ENCODE measurements around the gene GPRC5C. TPM values are rescaled to one million over a fixed set of nuclear protein-coding genes. Genes with fewer than 3 reads are reported as not detected.

GPRC5C gene
- total and polyA plus RNA-seq, 9 of the 15 experiments (the other 6 are each of a cell fraction or from before 2014, with no cell fraction given): 0.28 to 9.0 (median 4.1) TPM

DNA sequence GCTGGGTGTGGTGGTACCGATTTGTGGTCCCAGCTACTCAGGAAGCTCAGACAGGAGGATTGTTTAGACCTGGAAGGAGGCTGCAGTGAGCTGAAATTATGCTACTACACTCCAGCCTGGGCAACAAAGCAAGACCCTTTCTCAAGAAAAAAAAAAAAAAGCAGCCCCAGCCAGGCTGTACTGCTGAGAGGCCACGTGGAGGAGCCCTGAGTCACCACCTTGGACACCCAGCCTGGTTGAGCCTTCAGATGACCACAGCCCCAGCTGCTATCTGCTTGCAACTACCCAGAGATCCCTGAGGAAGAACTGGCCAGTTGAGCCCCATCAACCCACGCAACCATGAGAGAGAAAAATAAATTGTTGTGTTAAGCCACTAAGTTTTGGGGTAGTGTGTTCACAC lies 23.6 kb upstream of the GPRC5C start (continued):
- TF ChIP-seq ZBTB8A (IDR thresholded peaks at IDR 0.05; ENCODE audit: partially characterized antibody) (no peak), MYBL2 (IDR thresholded peaks at IDR 0.05; ENCODE audit: low read depth) (no peak), MYBL2 (CRISPR knock-in tag; IDR thresholded peaks at IDR 0.05; ENCODE audit: borderline replicate concordance) (no peak), ADNP (tag; IDR thresholded peaks at IDR 0.05) (no peak), STAT5A (IDR thresholded peaks at IDR 0.05; ENCODE audit: borderline replicate concordance, low read length) (no peak), FOXP1 (CRISPR knock-in tag; IDR thresholded peaks at IDR 0.05) (no peak), HINFP (tag; conservative IDR thresholded peaks at IDR 0.05; ENCODE audit: low read depth) (no peak), NCOA2 (IDR thresholded peaks at IDR 0.05; ENCODE audit: partially characterized antibody in 2 of 2) (no peak), PRPF4 (IDR thresholded peaks at IDR 0.05; ENCODE audit: insufficient read depth, low read depth, low read length, poor library complexity, severe bottlenecking) (no peak), MTA1 (IDR thresholded peaks at IDR 0.05; ENCODE audit: borderline replicate concordance) (no peak), PPARD (CRISPR knock-in tag; IDR thresholded peaks at IDR 0.05) (no peak), YBX1 (IDR thresholded peaks at IDR 0.05) (no peak), CEBPG (CRISPR knock-in tag; IDR thresholded peaks at IDR 0.05) (no peak), CEBPG (tag; conservative IDR thresholded peaks at IDR 0.05 in 1 of 2, IDR thresholded peaks at IDR 0.05 in 1 of 2) (no peak), ZNF586 (CRISPR knock-in tag; conservative IDR thresholded peaks at IDR 0.05) (no peak), NONO (IDR thresholded peaks at IDR 0.05; ENCODE audit: low read depth in 2 of 2, low read length in 1 of 2) (no peak), SREBF1 (IDR thresholded peaks at IDR 0.05; ENCODE audit: borderline replicate concordance, low read depth, low read length) (no peak), FOXA3 (CRISPR knock-in tag; conservative IDR thresholded peaks at IDR 0.05 in 1 of 2, IDR thresholded peaks at IDR 0.05 in 1 of 2) (no peak)
- TF ChIP-seq, protein P1, sequence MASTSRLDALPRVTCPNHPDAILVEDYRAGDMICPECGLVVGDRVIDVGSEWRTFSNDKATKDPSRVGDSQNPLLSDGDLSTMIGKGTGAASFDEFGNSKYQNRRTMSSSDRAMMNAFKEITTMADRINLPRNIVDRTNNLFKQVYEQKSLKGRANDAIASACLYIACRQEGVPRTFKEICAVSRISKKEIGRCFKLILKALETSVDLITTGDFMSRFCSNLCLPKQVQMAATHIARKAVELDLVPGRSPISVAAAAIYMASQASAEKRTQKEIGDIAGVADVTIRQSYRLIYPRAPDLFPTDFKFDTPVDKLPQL (IDR thresholded peaks at IDR 0.05; ENCODE audit: extremely low read depth, insufficient read length): no peak
- TF ChIP-seq, protein P2, sequence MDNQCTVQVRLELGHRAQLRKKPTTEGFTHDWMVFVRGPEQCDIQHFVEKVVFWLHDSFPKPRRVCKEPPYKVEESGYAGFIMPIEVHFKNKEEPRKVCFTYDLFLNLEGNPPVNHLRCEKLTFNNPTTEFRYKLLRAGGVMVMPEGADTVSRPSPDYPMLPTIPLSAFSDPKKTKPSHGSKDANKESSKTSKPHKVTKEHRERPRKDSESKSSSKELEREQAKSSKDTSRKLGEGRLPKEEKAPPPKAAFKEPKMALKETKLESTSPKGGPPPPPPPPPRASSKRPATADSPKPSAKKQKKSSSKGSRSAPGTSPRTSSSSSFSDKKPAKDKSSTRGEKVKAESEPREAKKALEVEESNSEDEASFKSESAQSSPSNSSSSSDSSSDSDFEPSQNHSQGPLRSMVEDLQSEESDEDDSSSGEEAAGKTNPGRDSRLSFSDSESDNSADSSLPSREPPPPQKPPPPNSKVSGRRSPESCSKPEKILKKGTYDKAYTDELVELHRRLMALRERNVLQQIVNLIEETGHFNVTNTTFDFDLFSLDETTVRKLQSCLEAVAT (IDR thresholded peaks at IDR 0.05): no peak
- TF ChIP-seq, protein P3, sequence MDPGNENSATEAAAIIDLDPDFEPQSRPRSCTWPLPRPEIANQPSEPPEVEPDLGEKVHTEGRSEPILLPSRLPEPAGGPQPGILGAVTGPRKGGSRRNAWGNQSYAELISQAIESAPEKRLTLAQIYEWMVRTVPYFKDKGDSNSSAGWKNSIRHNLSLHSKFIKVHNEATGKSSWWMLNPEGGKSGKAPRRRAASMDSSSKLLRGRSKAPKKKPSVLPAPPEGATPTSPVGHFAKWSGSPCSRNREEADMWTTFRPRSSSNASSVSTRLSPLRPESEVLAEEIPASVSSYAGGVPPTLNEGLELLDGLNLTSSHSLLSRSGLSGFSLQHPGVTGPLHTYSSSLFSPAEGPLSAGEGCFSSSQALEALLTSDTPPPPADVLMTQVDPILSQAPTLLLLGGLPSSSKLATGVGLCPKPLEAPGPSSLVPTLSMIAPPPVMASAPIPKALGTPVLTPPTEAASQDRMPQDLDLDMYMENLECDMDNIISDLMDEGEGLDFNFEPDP (CRISPR knock-in tag; IDR thresholded peaks at IDR 0.05): no peak
- TF ChIP-seq, protein P4, sequence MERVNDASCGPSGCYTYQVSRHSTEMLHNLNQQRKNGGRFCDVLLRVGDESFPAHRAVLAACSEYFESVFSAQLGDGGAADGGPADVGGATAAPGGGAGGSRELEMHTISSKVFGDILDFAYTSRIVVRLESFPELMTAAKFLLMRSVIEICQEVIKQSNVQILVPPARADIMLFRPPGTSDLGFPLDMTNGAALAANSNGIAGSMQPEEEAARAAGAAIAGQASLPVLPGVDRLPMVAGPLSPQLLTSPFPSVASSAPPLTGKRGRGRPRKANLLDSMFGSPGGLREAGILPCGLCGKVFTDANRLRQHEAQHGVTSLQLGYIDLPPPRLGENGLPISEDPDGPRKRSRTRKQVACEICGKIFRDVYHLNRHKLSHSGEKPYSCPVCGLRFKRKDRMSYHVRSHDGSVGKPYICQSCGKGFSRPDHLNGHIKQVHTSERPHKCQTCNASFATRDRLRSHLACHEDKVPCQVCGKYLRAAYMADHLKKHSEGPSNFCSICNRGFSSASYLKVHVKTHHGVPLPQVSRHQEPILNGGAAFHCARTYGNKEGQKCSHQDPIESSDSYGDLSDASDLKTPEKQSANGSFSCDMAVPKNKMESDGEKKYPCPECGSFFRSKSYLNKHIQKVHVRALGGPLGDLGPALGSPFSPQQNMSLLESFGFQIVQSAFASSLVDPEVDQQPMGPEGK (CRISPR knock-in tag; IDR thresholded peaks at IDR 0.05; ENCODE audit: borderline replicate concordance): no peak
